Urothelium cell line (cell line): ENCODE measurements around the gene RPTOR.
A peak's percentile ranks its signal among the peaks of the same experiment; 100 is the strongest.

Experiments
- DNase-seq: peaks from one replicate; pipeline ENCODE4 v3.0.0; 2011; ENCODE audit warnings: low spot score, mixed read lengths
- FAIRE-seq: peaks from 2 replicates; lab custom pipeline; 2011; peaks lifted over from hg19 to GRCh38; lab: Jason Lieb, UNC

Gene RPTOR

DNA sequence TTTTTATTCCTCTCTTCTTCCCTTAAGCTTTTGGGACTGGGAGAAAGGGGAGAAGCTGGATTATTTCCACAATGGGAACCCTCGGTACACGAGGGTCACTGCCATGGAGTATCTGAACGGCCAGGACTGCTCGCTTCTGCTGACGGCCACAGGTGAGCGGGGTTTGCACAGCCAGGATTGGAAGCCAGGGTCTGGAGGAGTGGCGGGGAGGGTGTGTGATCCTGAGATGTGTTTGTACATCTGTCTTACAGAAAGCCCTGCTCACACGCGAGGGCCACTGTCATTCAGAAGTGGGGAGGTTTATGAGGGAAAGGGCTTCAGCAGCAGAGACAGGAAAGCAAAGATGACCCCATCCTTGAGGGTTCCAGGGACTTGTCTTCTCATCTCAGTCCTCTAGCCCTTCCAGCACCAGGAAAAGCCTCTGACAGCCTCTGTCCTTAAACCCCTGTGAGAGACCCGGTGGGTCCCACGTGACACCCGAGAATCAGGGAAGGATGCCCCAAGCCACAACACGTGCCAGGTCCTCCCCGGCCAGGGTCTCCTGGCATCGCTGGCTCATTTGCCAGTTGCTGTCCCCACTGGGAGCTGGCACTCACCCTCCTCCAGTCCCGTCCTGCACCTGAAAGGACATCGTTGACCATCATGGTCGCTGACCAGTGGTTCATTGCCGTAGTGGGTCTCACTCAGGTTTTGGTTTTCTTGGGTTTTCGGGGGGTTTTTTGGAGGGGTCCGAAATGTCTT is 402.7 kb downstream of the RPTOR start:
- no peak for DNase-seq

DNA sequence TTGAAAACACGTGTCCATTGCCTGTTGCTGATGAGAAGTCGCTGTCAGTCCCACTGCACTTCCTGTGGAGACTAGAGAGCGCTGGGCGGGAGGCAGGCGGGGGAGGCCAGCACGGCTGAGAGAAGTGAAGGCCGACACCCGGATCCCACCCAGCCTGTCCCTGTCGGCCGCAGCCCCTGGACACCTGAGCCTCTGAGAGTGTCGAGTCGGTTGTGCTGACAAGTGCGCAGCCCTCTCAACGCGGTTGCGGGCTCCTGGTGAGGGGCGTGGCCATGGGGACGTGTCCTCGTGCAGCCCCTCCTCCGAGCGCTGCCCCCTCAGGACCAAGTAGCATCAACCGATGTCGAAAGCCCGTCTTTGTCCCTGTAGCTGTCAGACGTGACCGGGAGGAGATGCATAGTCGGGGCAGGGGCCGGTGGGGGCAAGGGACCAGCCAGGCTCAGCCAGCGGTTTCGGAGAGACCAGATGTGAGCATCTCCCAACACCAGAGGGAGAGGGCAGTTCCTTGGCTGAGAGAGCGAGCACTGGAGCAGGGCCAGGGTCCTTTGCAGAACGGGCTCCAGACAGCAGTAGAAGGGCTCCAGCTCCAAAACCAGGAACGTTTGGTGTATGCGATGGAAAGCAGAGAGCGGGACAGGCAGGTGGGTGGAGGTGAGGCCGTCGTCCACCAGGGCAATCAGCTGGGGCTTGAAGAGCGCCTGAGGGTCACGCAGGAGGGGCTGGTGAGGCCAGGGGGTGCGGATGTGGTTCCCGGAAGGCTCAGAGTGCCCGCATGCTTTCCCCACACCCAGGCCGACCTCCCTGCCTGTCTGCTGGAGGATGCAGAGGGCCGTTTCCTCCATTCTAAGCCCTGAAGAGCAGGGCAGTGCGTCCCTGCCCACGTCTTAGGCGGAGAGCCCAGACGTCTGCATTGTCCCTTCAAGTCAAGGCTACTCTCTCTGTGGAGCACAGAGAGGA is 403.7 kb downstream of the RPTOR start:
- no peak for FAIRE-seq

More for the DNA sequence above, 402.7 kb downstream of the RPTOR start:
- FAIRE-seq: peak; percentile 20

DNA sequence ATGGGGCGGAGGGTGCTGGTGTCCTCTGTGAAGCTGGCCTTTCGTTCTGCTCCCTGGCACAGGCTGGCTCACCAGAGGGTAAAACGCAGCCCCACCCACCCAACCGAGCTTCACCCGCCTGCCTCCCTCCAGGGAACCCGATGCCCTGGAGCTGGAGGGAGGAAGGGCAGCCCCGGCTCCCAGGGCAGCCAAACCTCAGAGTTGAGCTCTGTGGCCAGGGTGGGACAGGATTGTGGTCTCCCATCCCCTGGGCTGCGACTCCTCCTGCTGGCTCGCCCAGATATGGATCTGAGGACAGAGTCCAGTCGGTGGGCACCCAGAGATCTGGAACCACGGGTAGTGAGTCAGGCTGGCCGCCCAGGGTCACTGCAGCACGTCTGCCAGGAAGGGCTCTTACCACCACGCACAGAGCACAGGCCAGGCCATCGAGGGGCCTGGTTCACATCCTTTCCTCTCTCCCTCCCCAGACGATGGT is 404.4 kb downstream of the RPTOR start:
- no peak for DNase-seq
- FAIRE-seq: no peak

More for the DNA sequence above, 403.7 kb downstream of the RPTOR start:
- DNase-seq: no peak

DNA sequence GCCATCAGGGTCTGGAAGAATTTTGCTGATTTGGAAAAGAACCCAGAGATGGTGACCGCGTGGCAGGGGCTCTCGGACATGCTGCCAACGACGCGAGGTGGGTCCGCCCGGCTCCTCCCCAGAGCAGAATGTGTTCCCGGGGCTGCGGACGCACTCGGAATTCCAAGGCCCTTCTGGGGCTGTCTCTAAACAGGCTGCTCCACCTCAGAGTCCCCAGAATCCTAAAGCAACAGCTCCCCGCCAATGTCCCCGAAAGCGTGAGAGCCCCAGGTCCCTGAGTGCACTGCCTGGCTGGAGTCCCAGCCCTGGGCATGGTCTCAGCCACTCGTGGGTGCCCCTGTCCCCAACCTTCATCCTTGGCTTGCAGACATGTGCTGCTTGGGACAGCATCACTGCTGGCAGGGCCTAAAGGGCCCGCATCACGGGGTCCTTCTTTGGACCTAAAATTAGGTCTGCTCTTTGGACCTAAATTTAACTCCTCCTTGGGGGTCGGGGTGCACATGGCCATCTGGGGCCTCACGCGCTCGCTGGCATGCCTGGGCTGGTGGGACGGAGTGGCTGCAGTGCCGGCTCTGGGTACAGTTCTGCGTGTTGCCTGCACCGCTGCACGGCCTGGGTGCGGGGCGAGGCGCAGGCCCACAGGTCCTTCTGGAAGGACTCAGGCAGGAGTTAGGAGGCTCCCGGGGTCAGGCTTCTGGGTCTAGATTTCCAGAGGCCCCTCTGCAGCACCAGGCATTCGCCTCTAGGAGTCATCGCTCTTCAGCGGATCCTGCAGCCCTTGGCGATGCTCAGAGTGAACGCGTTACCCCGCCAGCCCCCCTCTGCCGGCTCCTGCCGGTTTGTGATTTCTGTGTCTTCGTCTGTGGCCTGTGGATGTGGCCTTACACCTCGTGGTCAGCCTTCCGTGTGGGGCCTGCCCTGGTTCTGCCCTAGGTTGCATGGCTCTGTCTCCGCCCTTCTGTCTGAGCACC is 405.1 kb downstream of the RPTOR start:
- FAIRE-seq (no peak), DNase-seq (no peak)

DNA sequence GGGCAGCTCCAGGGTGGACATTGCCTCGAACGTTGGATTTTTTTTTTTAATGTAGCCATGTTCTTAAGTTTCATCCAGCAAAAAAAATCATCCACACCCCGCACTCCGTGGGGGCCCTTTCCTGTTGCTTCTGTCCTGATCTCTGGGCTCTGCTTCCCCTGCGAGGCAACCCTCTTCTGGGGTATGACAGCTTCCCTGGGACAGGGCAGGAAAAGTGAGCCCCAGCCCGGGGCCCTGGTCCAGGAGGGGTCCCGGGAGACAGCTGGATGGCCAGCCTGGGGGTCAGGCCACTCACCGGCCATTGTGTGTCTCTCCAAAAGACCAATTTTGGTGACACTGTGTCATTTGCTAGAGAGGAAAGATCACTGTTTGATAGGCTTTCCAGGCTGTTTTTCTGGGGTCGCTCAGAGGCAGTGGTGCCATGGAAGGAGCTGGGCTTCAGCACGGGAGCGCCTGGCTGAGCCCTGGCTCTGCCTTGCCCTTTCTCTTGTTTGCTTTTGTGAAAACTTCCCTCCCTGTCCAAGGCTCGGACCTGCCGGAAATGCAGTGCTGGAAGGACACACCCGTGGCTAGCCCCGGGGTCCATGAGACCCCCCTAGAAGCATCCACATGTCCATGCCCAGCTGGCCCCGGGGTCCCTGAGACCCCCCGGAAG is 406.0 kb downstream of the RPTOR start:
- DNase-seq: no peak
- no peak for FAIRE-seq

DNA sequence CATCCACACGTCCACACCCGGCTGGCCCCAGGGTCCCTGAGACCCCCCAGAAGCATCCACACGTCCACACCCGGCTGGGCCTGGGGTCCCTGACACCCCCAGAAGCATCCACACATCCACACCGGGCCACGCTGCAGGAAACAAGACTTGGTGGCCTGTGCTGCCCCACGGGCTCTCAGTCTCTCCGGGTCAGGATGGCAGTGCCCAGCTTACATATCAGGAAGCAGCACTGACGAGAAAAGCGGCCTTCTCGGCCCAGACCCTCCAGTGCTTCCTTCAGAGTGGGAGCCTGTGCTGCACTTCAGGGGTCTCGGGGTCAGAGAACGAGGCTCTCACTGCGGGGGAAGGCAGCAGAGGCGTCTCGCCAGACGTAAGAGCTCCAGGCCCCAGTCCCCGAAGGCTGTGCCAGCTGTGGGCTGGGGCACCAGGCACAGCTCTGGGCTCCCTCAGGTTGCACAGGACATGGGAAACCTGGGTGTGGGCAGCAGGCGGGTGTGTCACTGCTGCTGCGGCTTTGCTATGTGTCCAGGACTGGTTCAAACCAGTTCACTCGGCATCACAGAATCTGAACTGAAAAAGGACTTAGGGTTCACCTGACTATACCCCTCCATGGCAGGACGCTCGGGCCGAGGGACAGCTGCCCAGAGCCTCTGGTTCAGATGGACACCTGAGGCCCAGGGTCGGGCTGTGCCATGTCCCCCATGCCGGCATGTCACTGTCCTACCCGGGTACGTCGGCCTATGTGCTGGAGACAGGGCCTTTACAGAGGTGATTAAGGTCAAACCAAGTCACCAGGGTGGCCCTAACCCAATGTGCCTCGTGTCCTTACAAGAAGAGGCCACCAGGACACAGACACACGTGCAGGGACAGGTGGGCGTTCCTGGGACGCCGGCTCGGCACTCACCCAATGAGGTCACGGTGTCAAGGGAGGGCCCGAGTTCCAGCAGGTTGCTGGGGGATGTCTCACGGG is 406.8 kb downstream of the RPTOR start:
- DNase-seq (no peak), FAIRE-seq (peak; percentile 17)

DNA sequence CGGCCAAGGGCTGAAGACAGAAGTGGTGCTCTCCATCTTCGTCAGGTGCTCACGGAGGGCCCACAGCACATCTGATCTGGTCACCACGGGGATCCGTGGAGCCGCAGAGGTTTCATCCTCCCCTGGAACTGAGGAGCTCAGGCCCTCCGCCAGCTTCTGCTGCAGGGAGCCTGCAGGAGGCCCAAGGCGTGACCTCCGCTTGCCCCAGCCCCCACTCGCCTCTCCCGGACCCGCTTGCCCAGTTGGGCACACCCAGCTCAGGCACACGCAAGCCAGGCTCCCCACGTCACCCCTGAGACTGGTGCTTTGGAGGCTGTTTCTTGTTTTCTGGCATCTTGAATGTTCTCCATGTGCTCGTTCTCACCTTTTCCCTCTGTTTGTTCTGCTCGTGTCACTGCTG is 407.7 kb downstream of the RPTOR start:
- FAIRE-seq: no peak
- no peak for DNase-seq

DNA sequence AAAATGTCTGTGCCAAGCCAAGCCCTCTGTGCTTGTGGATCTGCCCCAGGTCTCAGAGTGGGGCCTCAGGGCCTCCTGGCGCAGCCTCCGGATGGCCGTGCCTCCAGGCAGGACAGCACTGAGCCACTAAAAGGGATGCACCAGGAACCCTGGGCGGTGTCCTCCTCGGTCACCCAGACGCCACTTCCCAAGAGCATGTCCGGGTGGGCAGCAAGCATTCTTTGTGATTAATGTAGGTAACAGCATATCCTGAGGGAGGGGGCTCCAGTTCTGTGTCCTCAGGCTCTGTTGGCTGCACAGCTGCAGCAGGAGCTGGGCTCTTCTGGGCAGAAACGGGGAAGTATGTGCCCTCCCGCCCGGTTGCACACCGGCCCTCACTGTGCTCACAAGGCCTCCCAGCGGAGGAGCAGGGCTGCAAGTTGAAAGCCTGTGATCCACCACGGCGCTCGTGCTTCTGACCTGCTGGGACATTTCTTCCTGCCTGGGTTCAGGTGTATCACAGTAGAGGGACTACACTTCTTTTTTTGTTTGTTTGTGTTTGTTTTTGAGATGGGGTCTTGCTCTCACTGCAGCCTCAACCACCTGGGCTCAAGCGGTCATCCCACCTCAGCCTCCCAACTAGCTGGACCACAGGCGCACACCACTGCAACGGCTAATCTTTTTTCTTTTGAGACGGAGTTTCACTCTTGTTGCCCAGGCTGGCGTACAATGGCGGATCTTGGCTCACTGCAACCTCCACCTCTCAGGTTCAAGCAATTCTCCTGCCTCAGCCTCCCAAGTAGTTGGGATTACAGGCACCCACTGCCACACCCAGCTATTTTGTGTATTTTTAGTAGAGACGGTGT is 409.1 kb downstream of the RPTOR start:
- FAIRE-seq: no peak
- DNase-seq: no peak

DNA sequence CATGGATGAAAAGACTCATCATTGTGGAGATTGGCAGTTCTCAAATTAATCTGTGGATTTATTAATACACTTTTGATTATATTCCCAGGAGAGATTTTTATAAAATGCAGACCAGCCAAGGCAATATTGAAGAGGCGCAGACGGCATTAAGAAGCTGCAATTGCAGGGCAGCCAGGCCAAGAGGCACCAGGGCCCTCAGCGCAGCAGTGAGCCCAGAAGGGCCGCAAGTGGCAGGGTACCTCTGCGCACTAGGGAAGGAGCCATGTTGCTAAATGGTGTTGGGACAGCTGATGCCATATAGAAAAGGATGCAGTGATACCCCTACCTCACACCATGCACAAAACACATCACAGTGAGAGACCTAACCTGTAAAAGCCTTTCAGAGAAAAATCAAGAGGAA is 410.4 kb downstream of the RPTOR start:
- FAIRE-seq (no peak), DNase-seq (no peak)

DNA sequence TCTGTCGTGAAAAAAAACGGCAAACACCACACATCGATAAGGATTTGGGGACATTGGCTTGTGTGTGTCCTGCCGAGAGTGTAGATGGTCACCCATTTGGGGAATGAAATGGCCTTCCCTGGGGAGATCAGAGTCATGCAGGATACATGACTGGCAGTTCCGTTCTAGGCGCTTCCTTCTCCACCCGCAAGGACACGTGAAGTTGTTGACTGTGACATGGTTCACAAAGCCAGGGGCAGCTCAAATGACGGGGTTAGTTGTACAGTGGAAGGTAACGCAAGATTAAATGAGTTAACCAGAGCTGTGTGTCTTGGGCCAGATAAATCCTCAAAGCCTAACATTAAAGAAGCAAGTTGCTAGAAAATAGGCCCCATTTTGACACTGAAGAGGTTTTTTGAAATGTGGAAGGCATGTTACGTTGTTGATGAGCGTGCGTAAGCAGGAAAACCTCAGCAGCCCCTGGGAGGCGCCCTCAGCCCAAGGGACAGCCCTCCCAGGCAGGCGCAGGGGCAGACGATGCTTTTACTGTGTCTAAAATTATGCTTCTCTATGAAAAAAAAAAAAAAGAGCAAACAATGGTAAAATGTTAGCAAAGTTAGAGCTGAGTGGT is 411.1 kb downstream of the RPTOR start:
- DNase-seq (no peak), FAIRE-seq (no peak)

DNA sequence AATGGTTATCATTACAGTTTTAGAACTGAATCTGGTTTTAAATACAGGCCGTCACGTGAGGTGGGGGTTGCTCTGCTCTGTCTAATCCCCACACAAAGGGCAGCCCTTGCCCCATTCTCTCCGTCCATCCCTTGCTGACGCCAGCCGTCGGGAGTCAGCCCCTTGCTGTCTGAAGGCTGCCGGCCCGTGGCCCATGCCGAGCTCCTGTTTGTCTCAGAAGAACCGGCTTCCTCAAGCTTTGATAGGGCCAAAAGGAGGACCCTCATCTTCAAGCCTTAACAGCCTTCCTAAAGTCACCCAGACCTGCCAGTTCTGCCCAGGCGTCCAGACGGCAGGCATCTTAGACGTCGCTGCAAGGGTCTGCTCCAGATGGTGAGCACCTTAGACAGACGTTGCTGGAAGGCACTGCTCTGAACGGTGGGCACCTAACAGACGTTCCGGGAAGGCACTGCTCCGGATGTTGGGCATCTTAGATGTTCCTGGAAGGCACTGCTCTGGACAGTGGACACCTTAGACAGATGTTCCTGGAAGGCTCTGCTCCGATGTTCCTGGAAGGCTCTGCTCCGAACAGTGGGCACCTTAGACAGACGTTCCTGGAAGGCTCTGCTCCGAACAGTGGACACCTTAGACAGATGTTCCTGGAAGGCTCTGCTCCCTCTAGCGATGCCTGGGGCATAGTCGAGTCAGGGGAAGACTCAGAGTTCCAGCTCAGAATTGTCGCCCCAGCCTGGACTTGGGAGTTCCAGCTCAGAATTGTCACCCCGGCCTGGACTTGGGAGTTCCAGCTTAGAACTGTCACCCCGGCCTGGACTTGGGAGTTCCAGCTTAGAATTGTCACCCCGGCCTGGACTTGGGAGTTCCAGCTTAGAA is 411.9 kb downstream of the RPTOR start:
- DNase-seq: no peak
- no peak for FAIRE-seq

DNA sequence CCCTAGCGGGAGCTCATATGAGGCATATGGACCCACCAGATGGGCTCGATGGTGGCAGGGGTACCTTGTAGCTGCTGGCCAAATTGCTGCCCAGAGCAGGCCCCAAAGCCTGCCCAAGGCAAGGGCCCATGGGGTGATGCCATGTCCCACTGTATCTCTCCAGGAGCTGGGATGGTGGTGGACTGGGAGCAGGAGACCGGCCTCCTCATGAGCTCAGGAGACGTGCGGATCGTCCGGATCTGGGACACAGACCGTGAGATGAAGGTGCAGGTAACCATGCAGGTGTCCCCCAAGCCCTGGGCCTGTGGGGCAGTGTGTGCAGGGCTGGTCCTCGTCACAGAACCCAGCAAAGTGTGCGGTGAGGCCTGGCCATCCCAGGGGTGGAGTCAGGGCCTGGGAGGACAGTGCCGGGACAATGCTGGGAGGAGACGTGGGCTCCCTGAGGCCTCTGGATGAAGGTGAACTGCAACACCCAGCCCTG is 412.9 kb downstream of the RPTOR start:
- DNase-seq: no peak
- FAIRE-seq: no peak

DNA sequence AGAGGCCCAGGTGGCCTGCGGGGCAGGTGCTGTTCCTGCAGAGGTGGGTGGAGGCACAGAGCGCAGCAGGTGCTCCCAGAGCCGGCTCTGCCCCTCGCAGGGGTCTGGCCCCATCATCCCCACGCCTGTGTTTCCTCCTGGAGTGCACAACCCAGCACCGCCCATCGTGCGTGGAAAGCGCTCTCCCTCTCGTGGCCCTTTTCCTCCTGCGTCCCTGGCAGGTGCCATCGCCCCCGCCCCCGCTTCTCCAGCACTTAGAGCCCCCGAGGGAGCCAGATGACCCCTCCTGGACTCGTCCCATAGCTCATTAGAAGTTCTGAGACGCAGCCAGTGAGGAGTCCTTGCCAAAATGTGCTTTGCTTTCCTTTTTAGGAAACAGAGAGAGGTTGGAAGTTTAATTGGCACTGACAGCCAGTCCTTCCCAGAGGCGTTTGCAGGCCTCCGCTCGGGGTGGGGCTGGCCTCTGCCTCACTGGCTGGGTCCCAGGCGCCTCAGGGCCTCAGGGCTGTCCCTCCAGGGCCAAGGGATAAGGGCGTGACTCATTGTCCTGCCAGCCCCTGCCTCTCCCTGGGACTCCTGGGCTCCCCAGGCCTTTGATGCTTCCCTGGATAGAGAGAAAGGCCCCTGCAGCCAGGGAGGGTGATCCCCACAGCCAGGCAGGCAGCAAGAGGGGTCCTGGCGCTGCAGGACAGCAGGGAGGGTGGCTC is 414.8 kb downstream of the RPTOR start:
- peak; percentile 42 for FAIRE-seq
- no peak for DNase-seq

DNA sequence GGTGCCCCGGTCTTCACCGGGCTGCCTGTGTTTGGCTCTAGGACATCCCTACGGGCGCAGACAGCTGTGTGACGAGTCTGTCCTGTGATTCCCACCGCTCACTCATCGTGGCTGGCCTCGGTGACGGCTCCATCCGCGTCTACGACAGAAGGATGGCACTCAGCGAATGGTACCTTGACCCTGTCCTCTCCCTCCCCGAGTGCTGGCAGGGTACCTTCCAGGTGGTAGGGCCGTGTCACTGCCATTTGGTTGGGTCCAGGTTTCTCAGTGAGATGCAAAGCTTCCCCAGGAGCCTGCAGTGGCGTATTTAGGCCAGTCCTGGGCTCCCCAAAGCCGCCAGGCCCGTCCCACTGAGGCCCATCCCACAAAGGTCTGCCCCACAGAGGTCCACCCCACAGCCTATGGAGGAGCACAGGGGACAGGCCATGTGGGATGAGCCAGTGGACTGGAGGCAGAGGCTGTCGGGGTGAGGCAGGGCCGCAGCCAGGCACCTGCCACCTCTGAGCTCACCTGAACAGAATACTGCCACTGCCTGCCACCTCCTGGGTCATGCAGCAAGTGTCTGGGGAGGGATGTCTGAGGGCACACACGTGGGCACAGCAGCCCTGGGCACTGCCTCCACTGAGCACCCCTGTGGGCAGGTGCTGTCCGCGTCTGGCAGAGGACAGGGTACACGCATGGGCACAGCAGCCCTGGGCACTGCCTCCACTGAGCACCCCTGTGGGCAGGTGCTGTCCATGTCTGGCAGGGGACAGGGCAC is 415.6 kb downstream of the RPTOR start:
- DNase-seq: no peak
- peak; percentile 46 for FAIRE-seq

DNA sequence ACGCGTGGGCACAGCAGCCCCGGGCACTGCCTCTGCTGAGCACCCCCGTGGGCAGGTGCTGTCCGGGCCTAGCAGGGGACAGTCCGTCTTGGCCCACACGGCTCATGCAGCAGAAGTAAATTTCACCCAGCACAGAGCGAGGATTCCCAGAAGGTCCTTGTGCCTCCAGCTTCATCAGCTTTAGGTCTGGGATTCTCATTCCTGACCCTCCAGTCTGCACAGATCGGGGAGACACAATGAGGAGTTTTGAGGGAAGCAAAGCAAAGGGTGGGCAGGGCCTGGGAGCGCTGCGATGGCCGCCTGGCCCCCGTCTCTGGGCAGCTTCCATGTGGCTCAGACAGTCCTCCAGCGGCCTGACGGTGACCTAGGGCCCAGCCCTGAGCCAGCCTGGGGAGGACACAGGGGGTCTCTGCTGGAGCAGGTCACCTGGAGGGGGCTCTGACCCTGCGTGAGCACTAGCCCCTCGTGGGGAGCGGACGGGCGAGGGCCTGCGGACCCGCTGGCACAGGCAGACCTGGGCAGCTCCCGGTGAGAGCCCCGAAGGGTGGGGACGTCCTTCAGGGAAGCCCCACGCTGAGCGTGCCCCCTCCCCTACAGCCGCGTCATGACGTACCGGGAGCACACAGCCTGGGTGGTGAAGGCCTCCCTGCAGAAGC is 416.3 kb downstream of the RPTOR start:
- FAIRE-seq: no peak
- DNase-seq: no peak
